ENCODE results near the gene CES5A.
"Not testable (repeated sequence)": the region's sequence is repeated elsewhere in the genome, so short reads cannot be mapped to it uniquely, and the experiment has no call there.

Gene CES5A

DNA sequence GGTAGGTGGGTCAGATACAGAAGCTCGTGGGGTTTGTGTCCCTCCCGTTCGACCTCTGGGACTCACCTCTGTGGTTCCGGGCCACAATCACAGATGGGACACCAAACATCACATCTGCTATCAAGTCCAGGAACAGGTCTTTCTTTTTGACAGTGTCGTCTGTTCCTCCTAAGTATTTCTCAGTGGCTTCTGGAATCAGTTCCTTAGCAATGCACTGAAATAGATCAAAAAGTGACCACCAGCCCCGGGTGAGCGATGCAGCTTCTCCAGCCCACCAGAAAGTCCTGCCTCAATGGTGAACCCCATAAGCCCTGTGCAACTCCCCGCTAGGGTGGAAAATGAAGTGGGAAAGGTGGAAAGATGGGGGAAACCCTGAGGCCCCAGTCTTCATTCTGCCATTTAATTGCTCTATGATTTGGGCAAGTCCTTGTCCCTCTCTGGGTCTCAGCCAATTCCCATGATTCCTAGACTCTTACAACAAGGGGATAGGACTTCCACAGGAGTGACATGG is 64.7 kb downstream of the CES5A start:
- Histone ChIP-seq H3K9me3 (no peaks in the 10 kb centered on the region), H3K36me3 (no peaks in the 10 kb centered on the region), H3K4me3 (ENCODE audit: low read depth in 1 of 2, low read length in 1 of 2) (no peak overlapping the region), H3K27ac (no peak overlapping the region), H3K27me3 (peaks cover 4% of the 10 kb centered on the region), H3K4me1 (ENCODE audit: control insufficient read depth in 1 of 2, insufficient read depth in 1 of 2, low read depth in 1 of 2, low read length in 1 of 2) (no peaks in the 10 kb centered on the region)
- TF ChIP-seq, protein P1, sequence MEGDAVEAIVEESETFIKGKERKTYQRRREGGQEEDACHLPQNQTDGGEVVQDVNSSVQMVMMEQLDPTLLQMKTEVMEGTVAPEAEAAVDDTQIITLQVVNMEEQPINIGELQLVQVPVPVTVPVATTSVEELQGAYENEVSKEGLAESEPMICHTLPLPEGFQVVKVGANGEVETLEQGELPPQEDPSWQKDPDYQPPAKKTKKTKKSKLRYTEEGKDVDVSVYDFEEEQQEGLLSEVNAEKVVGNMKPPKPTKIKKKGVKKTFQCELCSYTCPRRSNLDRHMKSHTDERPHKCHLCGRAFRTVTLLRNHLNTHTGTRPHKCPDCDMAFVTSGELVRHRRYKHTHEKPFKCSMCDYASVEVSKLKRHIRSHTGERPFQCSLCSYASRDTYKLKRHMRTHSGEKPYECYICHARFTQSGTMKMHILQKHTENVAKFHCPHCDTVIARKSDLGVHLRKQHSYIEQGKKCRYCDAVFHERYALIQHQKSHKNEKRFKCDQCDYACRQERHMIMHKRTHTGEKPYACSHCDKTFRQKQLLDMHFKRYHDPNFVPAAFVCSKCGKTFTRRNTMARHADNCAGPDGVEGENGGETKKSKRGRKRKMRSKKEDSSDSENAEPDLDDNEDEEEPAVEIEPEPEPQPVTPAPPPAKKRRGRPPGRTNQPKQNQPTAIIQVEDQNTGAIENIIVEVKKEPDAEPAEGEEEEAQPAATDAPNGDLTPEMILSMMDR (IDR thresholded peaks at IDR 0.05) = no peak

DNA sequence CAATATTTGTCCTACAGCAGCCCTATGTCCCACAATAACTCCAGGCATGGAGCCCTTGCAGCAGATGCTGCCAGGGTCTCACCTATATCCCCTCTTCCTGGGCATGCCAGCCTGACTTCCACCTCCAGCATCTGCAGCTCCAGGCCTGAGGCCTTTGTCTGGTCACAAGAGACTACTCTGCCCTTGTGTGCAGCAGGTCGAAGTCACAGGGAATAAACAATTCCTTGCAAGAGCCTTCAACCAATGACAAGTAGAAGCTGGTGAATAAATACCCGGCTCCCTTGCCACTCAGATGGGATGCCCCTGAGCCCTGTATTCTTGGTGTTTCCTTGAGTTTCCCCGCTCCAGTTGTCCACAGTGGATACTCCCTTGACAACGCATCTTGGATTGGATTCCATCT is 65.3 kb downstream of the CES5A start:
- TF ChIP-seq, protein P1 (IDR thresholded peaks at IDR 0.05) = no peak
- no peaks in the 10 kb centered on the region for H3K9me3 ChIP-seq
- no peak overlapping the region for H3K27ac ChIP-seq
- H3K36me3 ChIP-seq = no peaks in the 10 kb centered on the region
- no peak overlapping the region for H3K4me3 ChIP-seq (ENCODE audit: low read depth in 1 of 2, low read length in 1 of 2)
- no peaks in the 10 kb centered on the region for H3K4me1 ChIP-seq (ENCODE audit: control insufficient read depth in 1 of 2, insufficient read depth in 1 of 2, low read depth in 1 of 2, low read length in 1 of 2)
- H3K27me3 ChIP-seq = peaks cover 4% of the 10 kb centered on the region

DNA sequence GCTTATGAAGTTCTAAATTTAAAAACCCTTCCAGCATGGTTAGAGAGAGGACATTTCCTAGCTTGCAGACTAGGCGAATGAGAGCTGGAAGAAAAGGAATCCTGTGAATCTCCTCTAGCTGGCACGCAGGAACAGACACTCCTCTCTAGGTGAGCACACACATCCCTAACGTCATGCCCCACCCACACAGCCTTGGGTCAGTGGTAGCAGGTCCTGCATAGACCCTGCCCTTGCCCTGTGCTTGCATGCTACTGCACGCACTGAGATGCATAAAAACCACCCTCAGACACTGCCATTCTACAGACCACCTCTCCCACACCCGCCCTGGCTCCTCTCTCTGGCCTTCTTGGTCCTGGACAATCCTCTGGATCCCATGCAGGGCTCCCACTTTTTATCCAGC is 65.8 kb downstream of the CES5A start:
- no peaks in the 10 kb centered on the region for H3K9me3 ChIP-seq
- no peaks in the 10 kb centered on the region for H3K36me3 ChIP-seq
- H3K27ac ChIP-seq = no peak overlapping the region
- peaks cover 4% of the 10 kb centered on the region for H3K27me3 ChIP-seq
- no peak overlapping the region for H3K4me3 ChIP-seq (ENCODE audit: low read depth in 1 of 2, low read length in 1 of 2)
- H3K4me1 ChIP-seq (ENCODE audit: control insufficient read depth in 1 of 2, insufficient read depth in 1 of 2, low read depth in 1 of 2, low read length in 1 of 2) = no peaks in the 10 kb centered on the region
- TF ChIP-seq, protein P1 (IDR thresholded peaks at IDR 0.05) = no peak

DNA sequence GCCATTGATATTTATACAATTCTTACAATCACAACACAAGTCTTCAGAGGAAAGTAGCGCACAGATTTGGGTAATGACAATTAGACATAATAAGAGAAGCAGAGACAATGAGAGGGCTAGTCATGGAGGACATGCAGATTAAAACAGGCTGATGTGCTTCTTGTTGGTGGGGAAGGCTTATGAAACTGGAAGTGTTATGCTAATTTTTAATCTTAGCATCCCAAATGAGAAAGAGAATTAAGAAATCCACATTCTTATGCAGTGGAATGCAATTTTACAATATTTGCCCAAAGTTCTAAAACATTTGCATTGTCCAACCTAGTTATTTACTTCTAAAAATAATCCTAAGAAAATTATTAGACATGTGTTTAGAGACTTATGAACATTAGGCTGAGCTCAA is 66.9 kb downstream of the CES5A start:
- not testable (repeated sequence) for H3K4me1 ChIP-seq (ENCODE audit: control insufficient read depth in 1 of 2, insufficient read depth in 1 of 2, low read depth in 1 of 2, low read length in 1 of 2); H3K9me3 ChIP-seq; H3K27ac ChIP-seq

DNA sequence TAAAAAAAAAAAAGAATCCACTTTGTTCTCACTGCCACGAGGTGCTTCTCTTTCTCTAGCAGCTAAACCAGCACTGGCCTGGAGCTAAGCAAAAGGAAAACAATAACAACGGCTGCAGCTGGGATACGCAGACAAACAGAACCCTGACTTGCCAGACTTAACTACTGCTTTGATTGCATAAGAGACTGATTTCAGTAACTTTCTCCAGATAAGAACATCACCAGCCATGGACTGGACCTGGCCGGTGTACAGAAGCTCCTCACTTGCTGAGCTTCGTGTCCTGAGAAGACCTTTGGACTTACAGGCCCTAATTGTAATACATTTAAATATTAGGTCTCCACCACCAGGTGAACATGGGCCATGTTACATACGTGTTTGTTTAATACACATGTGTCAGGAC is 70.1 kb downstream of the CES5A start:
- not testable (repeated sequence) for H3K36me3 ChIP-seq; H3K9me3 ChIP-seq; H3K4me3 ChIP-seq (ENCODE audit: low read depth in 1 of 2, low read length in 1 of 2); H3K27ac ChIP-seq; H3K4me1 ChIP-seq (ENCODE audit: control insufficient read depth in 1 of 2, insufficient read depth in 1 of 2, low read depth in 1 of 2, low read length in 1 of 2); H3K27me3 ChIP-seq

More for the DNA sequence above, 66.9 kb downstream of the CES5A start:
- H3K27me3 ChIP-seq; H3K4me3 ChIP-seq (ENCODE audit: low read depth in 1 of 2, low read length in 1 of 2); H3K36me3 ChIP-seq: not testable (repeated sequence)

DNA sequence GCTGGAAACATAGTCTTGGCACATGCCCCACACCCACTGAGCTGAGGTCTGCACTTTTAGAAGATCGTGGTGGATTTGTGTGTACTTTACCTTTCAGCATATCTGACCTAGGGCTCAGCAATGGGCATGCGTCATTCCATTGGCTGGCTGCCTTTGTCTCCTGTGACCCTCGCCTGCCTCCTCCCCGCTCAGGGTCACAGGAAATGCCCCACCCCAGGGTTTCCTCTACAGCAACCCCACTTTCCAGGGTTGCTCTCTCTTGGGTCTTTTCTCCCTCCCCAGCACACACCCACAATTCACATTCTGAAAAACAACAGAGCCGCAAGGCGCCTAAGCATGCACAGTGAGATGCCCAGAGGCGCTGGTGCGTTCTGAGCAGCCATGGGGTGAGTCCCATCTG is 71.5 kb downstream of the CES5A start:
- H3K27me3 ChIP-seq; H3K4me3 ChIP-seq (ENCODE audit: low read depth in 1 of 2, low read length in 1 of 2); H3K27ac ChIP-seq; H3K9me3 ChIP-seq; H3K4me1 ChIP-seq (ENCODE audit: control insufficient read depth in 1 of 2, insufficient read depth in 1 of 2, low read depth in 1 of 2, low read length in 1 of 2); H3K36me3 ChIP-seq: not testable (repeated sequence)

Measured in neutrophil (primary cell).